PFSK-1 (cell line): Measurements from ENCODE around the gene CLEC2A.

Experiments
- FOXP2 ChIP-seq: optimal IDR thresholded peaks from 2 replicates; pipeline ENCODE3; 2011; ENCODE audit warnings: borderline replicate concordance, control low read depth, inconsistent platforms; ENCODE audit not compliant: insufficient read depth; ENCODE audit errors: extremely low read length, extremely low read depth
- POLR2AphosphoS5 ChIP-seq: IDR thresholded peaks from 2 replicates; pipeline ENCODE4 v1.6.1; 2012; ENCODE audit warnings: low read depth, mild to moderate bottlenecking, control low read depth, low read length, moderate library complexity
- REST ChIP-seq, 2 experiments: IDR thresholded peaks; 2 replicates each; pipeline versions ENCODE4 v1.6.1 to v1.8.0; 2011 to 2012; ENCODE audit warnings: low read depth in 2 of 2, low read length in 2 of 2, control low read depth in 1 of 2, inconsistent platforms in 1 of 2, mild to moderate bottlenecking in 1 of 2, moderate library complexity in 1 of 2; ENCODE audit not compliant: insufficient read depth in 1 of 2
- SIN3A ChIP-seq: IDR thresholded peaks from 2 replicates; pipeline ENCODE4 v1.6.1; 2012; ENCODE audit warnings: mild to moderate bottlenecking, low read length, moderate library complexity, borderline replicate concordance; ENCODE audit not compliant: insufficient read depth
- TAF1 ChIP-seq: IDR thresholded peaks from 2 replicates; pipeline ENCODE4 v1.6.1; 2012; ENCODE audit warnings: low read length, control low read depth, borderline replicate concordance; ENCODE audit not compliant: insufficient read depth

Gene CLEC2A

GRCh38 chr12:9880532-9881078 is 51.6 kb downstream of the CLEC2A start:
- TF ChIP-seq SIN3A (no peak), TAF1 (no peak), POLR2AphosphoS5 (no peak), REST (IDR thresholded peaks at IDR 0.05; ENCODE audit: insufficient read depth in 1 of 2, low read depth in 2 of 2, low read length in 2 of 2) (no peak), FOXP2 (no peak)

GRCh38 chr12:9872742-9873141 is 59.4 kb downstream of the CLEC2A start:
- TF ChIP-seq REST (IDR thresholded peaks at IDR 0.05; ENCODE audit: insufficient read depth in 1 of 2, low read depth in 2 of 2, low read length in 2 of 2) (no peak), TAF1 (no peak), SIN3A (no peak), POLR2AphosphoS5 (no peak), FOXP2 (no peak)

GRCh38 chr12:9872162-9872561 is 60.0 kb downstream of the CLEC2A start:
- TF ChIP-seq TAF1: no peak
- no peak for TF ChIP-seq SIN3A
- TF ChIP-seq POLR2AphosphoS5: no peak
- no peak for TF ChIP-seq FOXP2
- no peak for TF ChIP-seq REST (IDR thresholded peaks at IDR 0.05; ENCODE audit: insufficient read depth in 1 of 2, low read depth in 2 of 2, low read length in 2 of 2)

GRCh38 chr12:9870286-9870866 is 61.8 kb downstream of the CLEC2A start:
- TF ChIP-seq POLR2AphosphoS5 (no peak), FOXP2 (no peak), TAF1 (no peak), SIN3A (no peak), REST (IDR thresholded peaks at IDR 0.05; ENCODE audit: insufficient read depth in 1 of 2, low read depth in 2 of 2, low read length in 2 of 2) (no peak)
